ENCODE measurements around the gene CHST9. TPM values are rescaled to one million over a fixed set of nuclear protein-coding genes. Genes with fewer than 3 reads are reported as not detected.
"Not testable (repeated sequence)": the region's sequence is repeated elsewhere in the genome, so short reads cannot be mapped to it uniquely, and the experiment has no call there.

Gene CHST9
- polyA plus RNA-seq, 1 donor: 11.1 TPM

DNA sequence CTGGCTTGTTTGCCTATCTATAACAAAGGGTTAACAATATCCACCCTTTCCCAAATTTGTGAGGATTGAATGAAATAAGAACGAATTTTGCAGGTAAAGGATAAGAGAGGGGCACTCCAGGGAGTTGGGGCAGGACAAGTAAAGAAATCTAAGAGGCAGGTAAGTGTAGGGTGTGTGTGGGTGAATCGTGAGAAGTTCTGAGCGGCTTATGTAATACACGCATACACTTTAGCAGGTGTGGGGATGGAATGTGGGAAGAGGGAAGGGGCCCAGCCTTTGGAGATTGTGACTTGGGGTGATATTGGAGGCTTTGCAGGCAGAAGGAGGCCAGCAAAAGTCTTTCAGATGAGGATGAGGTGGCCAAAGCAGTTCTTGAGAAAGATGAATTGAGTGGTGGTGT is 236.4 kb downstream of the CHST9 start:
- Histone ChIP-seq H3K36me3 (ENCODE audit: control insufficient read depth, insufficient read depth, low read length) (no peaks in the 10 kb centered on the region), H3K4me1 (ENCODE audit: control insufficient read depth, insufficient read depth, low read length) (no peaks in the 10 kb centered on the region), H3K9me3 (ENCODE audit: control insufficient read depth, low read depth, low read length) (no peaks in the 10 kb centered on the region), H3K4me3 (ENCODE audit: low read length) (no peak overlapping the region), H3K27me3 (ENCODE audit: control insufficient read depth, insufficient read depth, low read length) (no peaks in the 10 kb centered on the region), H3K27ac (ENCODE audit: low read length) (no peak overlapping the region)
- DNase-seq: no peak
- WGBS (ENCODE audit: insufficient coverage, low lambda C conversion rate): 95% methylated on average over 3 of the region's 4 CpGs

GRCh38 chr18:26943906-26944305 is 241.2 kb downstream of the CHST9 start:
- H3K27me3 ChIP-seq (ENCODE audit: control insufficient read depth, insufficient read depth, low read length): no peaks in the 10 kb centered on the region
- no peak overlapping the region for H3K4me3 ChIP-seq (ENCODE audit: low read length)
- WGBS (ENCODE audit: insufficient coverage, low lambda C conversion rate): 100% methylated on average over 2 of the region's 3 CpGs
- H3K36me3 ChIP-seq (ENCODE audit: control insufficient read depth, insufficient read depth, low read length): peaks cover 2% of the 10 kb centered on the region
- H3K27ac ChIP-seq (ENCODE audit: low read length): no peak overlapping the region
- DNase-seq: no peak
- H3K4me1 ChIP-seq (ENCODE audit: control insufficient read depth, insufficient read depth, low read length): no peaks in the 10 kb centered on the region
- no peaks in the 10 kb centered on the region for H3K9me3 ChIP-seq (ENCODE audit: control insufficient read depth, low read depth, low read length)

DNA sequence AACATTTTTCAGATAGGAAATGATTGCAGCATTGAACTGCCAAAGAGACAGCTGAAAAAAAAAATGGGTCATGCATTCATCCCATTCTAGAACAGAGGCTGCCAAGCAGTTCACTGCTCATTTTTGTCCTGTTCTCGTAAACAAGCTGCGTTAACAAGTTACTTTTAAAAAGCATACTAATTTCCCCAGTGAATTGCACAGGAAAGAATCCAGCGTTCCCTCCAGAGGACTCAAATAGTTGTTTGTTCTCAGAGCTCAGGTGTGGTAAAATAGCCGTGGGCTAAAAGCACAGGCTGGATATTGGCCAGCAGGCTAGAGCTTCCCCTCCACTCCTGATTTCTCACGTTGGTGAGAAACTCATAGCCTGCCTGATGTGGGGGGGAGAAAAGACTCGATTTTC is 243.5 kb downstream of the CHST9 start:
- no peaks in the 10 kb centered on the region for H3K4me1 ChIP-seq (ENCODE audit: control insufficient read depth, insufficient read depth, low read length)
- no peak overlapping the region for H3K27ac ChIP-seq (ENCODE audit: low read length)
- WGBS (ENCODE audit: insufficient coverage, low lambda C conversion rate): 100% methylated on average over 3 of the region's 6 CpGs
- no peak overlapping the region for H3K4me3 ChIP-seq (ENCODE audit: low read length)
- H3K36me3 ChIP-seq (ENCODE audit: control insufficient read depth, insufficient read depth, low read length): peaks cover 2% of the 10 kb centered on the region
- DNase-seq: no peak
- H3K9me3 ChIP-seq (ENCODE audit: control insufficient read depth, low read depth, low read length): no peaks in the 10 kb centered on the region
- no peaks in the 10 kb centered on the region for H3K27me3 ChIP-seq (ENCODE audit: control insufficient read depth, insufficient read depth, low read length)

DNA sequence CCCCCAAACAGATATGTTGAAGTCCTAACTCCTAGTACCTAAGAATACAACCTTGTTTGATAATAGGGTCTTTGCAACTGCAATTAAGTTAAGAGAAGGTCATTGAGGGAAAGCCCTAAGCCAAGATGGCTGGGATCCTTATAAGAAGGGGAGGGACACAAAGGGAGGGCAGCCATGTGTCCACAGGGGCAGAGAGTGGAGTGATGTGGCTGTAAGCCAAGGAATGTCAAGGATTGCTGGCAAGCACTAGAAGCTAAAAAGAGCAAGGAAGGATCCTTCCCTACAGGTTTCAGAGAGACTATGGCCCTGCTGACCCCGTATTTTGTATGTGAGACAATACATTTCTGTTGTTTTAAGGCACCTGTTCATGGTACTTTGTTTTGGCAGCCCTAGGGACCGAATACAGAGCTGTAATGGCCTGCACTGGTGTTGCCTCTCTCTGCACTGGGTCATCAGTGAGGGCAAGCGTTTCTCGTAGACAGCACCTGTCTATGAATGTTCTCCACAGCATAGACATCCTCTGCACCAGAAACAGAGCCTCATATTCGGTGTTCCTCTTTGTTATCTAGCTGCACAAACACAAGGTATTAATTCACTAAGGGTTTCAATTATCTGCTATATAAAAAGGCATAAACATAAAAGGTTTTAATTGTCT is 244.2 kb downstream of the CHST9 start:
- 83% methylated on average over 2 of the region's 5 CpGs for WGBS (ENCODE audit: insufficient coverage, low lambda C conversion rate)
- no peaks in the 10 kb centered on the region for H3K4me1 ChIP-seq (ENCODE audit: control insufficient read depth, insufficient read depth, low read length)
- no peak for DNase-seq
- no peak overlapping the region for H3K27ac ChIP-seq (ENCODE audit: low read length)
- H3K36me3 ChIP-seq (ENCODE audit: control insufficient read depth, insufficient read depth, low read length): peaks cover 2% of the 10 kb centered on the region
- no peaks in the 10 kb centered on the region for H3K27me3 ChIP-seq (ENCODE audit: control insufficient read depth, insufficient read depth, low read length)
- no peak overlapping the region for H3K4me3 ChIP-seq (ENCODE audit: low read length)
- H3K9me3 ChIP-seq (ENCODE audit: control insufficient read depth, low read depth, low read length): no peaks in the 10 kb centered on the region

GRCh38 chr18:26931659-26932058 is 253.4 kb downstream of the CHST9 start:
- WGBS (ENCODE audit: insufficient coverage, low lambda C conversion rate): 67% methylated on average over 1 of the region's 2 CpGs
- no peaks in the 10 kb centered on the region for H3K27me3 ChIP-seq (ENCODE audit: control insufficient read depth, insufficient read depth, low read length)
- DNase-seq: no peak

GRCh38 chr18:26930630-26931029 is 254.5 kb downstream of the CHST9 start:
- Histone ChIP-seq H3K27ac (ENCODE audit: low read length) (no peak overlapping the region), H3K36me3 (ENCODE audit: control insufficient read depth, insufficient read depth, low read length) (no peaks in the 10 kb centered on the region), H3K4me1 (ENCODE audit: control insufficient read depth, insufficient read depth, low read length) (no peaks in the 10 kb centered on the region), H3K27me3 (ENCODE audit: control insufficient read depth, insufficient read depth, low read length) (no peaks in the 10 kb centered on the region), H3K9me3 (ENCODE audit: control insufficient read depth, low read depth, low read length) (no peaks in the 10 kb centered on the region), H3K4me3 (ENCODE audit: low read length) (no peak overlapping the region)
- DNase-seq: no peak
- no CpG with 5 or more reads among the region's 1 CpG for WGBS (ENCODE audit: insufficient coverage, low lambda C conversion rate)

More at GRCh38 chr18:26931659-26932058, 253.4 kb downstream of the CHST9 start:
- Histone ChIP-seq H3K36me3 (ENCODE audit: control insufficient read depth, insufficient read depth, low read length) (no peaks in the 10 kb centered on the region), H3K27ac (ENCODE audit: low read length) (no peak overlapping the region), H3K4me1 (ENCODE audit: control insufficient read depth, insufficient read depth, low read length) (no peaks in the 10 kb centered on the region), H3K9me3 (ENCODE audit: control insufficient read depth, low read depth, low read length) (no peaks in the 10 kb centered on the region), H3K4me3 (ENCODE audit: low read length) (no peak overlapping the region)

GRCh38 chr18:26928670-26929313 is 256.3 kb downstream of the CHST9 start:
- H3K4me1 ChIP-seq (ENCODE audit: control insufficient read depth, insufficient read depth, low read length): no peaks in the 10 kb centered on the region
- no peaks in the 10 kb centered on the region for H3K36me3 ChIP-seq (ENCODE audit: control insufficient read depth, insufficient read depth, low read length)
- no peaks in the 10 kb centered on the region for H3K27me3 ChIP-seq (ENCODE audit: control insufficient read depth, insufficient read depth, low read length)
- H3K27ac ChIP-seq (ENCODE audit: low read length): no peak overlapping the region
- no peak for DNase-seq
- no peak overlapping the region for H3K4me3 ChIP-seq (ENCODE audit: low read length)
- WGBS (ENCODE audit: insufficient coverage, low lambda C conversion rate): no CpG with 5 or more reads among the region's 3 CpGs
- H3K9me3 ChIP-seq (ENCODE audit: control insufficient read depth, low read depth, low read length): no peaks in the 10 kb centered on the region

DNA sequence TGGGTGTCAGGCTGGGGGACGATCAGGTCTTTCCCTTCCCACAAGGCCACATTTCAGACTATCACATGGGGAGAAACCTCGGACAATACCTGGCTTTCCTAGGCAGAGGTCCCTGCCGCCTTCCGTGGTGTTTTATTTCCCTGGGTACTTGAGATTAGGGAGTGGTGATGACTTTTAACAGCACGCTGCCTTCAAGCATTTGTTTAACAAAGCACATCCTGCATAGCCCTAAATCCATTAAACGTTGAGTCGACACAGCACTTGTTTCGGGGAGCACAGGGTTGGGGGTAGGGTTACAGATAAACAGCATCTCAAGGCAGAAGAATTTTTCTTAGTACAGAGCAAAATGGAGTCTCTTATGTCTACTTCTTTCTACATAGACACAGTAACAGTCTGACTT is 257.3 kb downstream of the CHST9 start:
- H3K36me3 ChIP-seq (ENCODE audit: control insufficient read depth, insufficient read depth, low read length); H3K27ac ChIP-seq (ENCODE audit: low read length); H3K4me1 ChIP-seq (ENCODE audit: control insufficient read depth, insufficient read depth, low read length); DNase-seq; H3K9me3 ChIP-seq (ENCODE audit: control insufficient read depth, low read depth, low read length); H3K27me3 ChIP-seq (ENCODE audit: control insufficient read depth, insufficient read depth, low read length); H3K4me3 ChIP-seq (ENCODE audit: low read length): not testable (repeated sequence)
- no CpG with 5 or more reads among the region's 8 CpGs for WGBS (ENCODE audit: insufficient coverage, low lambda C conversion rate)

- no peaks in the 10 kb centered on the region for H3K4me1 ChIP-seq (ENCODE audit: control insufficient read depth, insufficient read depth, low read length)
- no peak overlapping the region for H3K4me3 ChIP-seq (ENCODE audit: low read length)
- no peak overlapping the region for H3K27ac ChIP-seq (ENCODE audit: low read length)
- peaks cover 6% of the 10 kb centered on the region for H3K9me3 ChIP-seq (ENCODE audit: control insufficient read depth, low read depth, low read length)
- DNase-seq: no peak
- WGBS (ENCODE audit: insufficient coverage, low lambda C conversion rate): no CpG with 5 or more reads among the region's 1 CpG
- H3K36me3 ChIP-seq (ENCODE audit: control insufficient read depth, insufficient read depth, low read length): no peaks in the 10 kb centered on the region
- no peaks in the 10 kb centered on the region for H3K27me3 ChIP-seq (ENCODE audit: control insufficient read depth, insufficient read depth, low read length)
Observed at GRCh38 chr18:26926066-26926675, 258.9 kb downstream of the CHST9 start.

- no CpG with 5 or more reads among the region's 3 CpGs for WGBS (ENCODE audit: insufficient coverage, low lambda C conversion rate)
- DNase-seq: no peak
- no peak overlapping the region for H3K4me3 ChIP-seq (ENCODE audit: low read length)
- H3K27ac ChIP-seq (ENCODE audit: low read length): no peak overlapping the region
- H3K9me3 ChIP-seq (ENCODE audit: control insufficient read depth, low read depth, low read length): peaks cover 6% of the 10 kb centered on the region
- H3K27me3 ChIP-seq (ENCODE audit: control insufficient read depth, insufficient read depth, low read length): no peaks in the 10 kb centered on the region
- no peaks in the 10 kb centered on the region for H3K4me1 ChIP-seq (ENCODE audit: control insufficient read depth, insufficient read depth, low read length)
- no peaks in the 10 kb centered on the region for H3K36me3 ChIP-seq (ENCODE audit: control insufficient read depth, insufficient read depth, low read length)
Observed at GRCh38 chr18:26925313-26925712, 259.8 kb downstream of the CHST9 start.

GRCh38 chr18:26922313-26922712 is 262.8 kb downstream of the CHST9 start:
- no peaks in the 10 kb centered on the region for H3K4me1 ChIP-seq (ENCODE audit: control insufficient read depth, insufficient read depth, low read length)
- peaks cover 6% of the 10 kb centered on the region for H3K9me3 ChIP-seq (ENCODE audit: control insufficient read depth, low read depth, low read length)
- H3K27ac ChIP-seq (ENCODE audit: low read length): no peak overlapping the region
- DNase-seq: no peak
- no peaks in the 10 kb centered on the region for H3K27me3 ChIP-seq (ENCODE audit: control insufficient read depth, insufficient read depth, low read length)
- H3K36me3 ChIP-seq (ENCODE audit: control insufficient read depth, insufficient read depth, low read length): no peaks in the 10 kb centered on the region
- no peak overlapping the region for H3K4me3 ChIP-seq (ENCODE audit: low read length)
